PC-9 (cell line): ENCODE results near the gene SYNPO2L.
"Not testable (repeated sequence)": the region's sequence is repeated elsewhere in the genome, so short reads cannot be mapped to it uniquely, and the experiment has no call there.

ENCODE experiments used
- CTCF ChIP-seq: fragments of 200-600 bp; sonication (generic); conservative IDR thresholded peaks from 2 replicates; pipeline ENCODE4 v1.6.1; 2017; ENCODE audit warnings: mixed run types, antibody characterized with exemption, mild to moderate bottlenecking, moderate library complexity
- EZH2 ChIP-seq: fragments of 200-600 bp; sonication (generic); IDR thresholded peaks from 2 replicates; pipeline ENCODE4 v1.8.0; 2017; ENCODE audit warnings: antibody characterized with exemption, low read depth

- not testable (repeated sequence) for TF ChIP-seq CTCF, EZH2
Observed at GRCh38 chr10:73687641-73688040, 31.8 kb upstream of the SYNPO2L start.
